Endothelial cell of umbilical vein (primary cell): Measurements from ENCODE around the gene PLS1. TPM values are rescaled to one million over a fixed set of nuclear protein-coding genes. Genes with fewer than 3 reads are reported as not detected.
"Not testable (repeated sequence)": the region's sequence is repeated elsewhere in the genome, so short reads cannot be mapped to it uniquely, and the experiment has no call there.

Experiments used
- BruUV-seq: library from RNA; stranded (reverse); fragments of 400-500 nt; replicated peaks from 2 replicates; lab custom pipeline; 2021; lab: Mats Ljungman, UMichigan
- CTCF ChIA-PET: fragments of 300-600, 350-600 bp; sonication (Branson Sonifier 250); formaldehyde crosslinking; loops from one replicate; lab custom pipeline; 2021; ENCODE audit warnings: antibody characterized with exemption, inconsistent platforms; lab: Charles Lee
- POLR2A ChIA-PET: fragments of 300-600, 350-600 bp; sonication (Branson Sonifier 250); formaldehyde crosslinking; loops from one replicate; lab custom pipeline; 2021; ENCODE audit warnings: antibody characterized with exemption, inconsistent platforms; lab: Charles Lee
- DNase-seq: peaks from one replicate; pipeline ENCODE4 v3.0.0-alpha.2; 2011; ENCODE audit warnings: low read depth, low spot score
- FAIRE-seq: peaks from 2 replicates; lab custom pipeline; 2011; peaks lifted over from hg19 to GRCh38; lab: Jason Lieb, UNC
- H2AFZ ChIP-seq: 2 replicates; pipeline ENCODE4 v1.6.0; 2012; ENCODE audit warnings: low read depth, low read length, control low read depth, inconsistent platforms
- H3K27ac ChIP-seq: 2 replicates; pipeline ENCODE4 v1.5.1; 2011; ENCODE audit warnings: low read depth, mild to moderate bottlenecking, control low read depth, low read length, moderate library complexity; ENCODE audit not compliant: insufficient read depth
- H3K27me3 ChIP-seq, 2 experiments: 2 replicates each; pipeline versions ENCODE4 v1.6.0 to v1.6.1; 2011; ENCODE audit warnings: low read length in 2 of 2, mixed read lengths in 1 of 2; ENCODE audit not compliant: control insufficient read depth in 2 of 2, insufficient read depth in 2 of 2
- H3K36me3 ChIP-seq, 2 experiments: 2 replicates in 1 of 2; 3 replicates in 1 of 2; pipeline ENCODE4 v1.5.1; 2011; ENCODE audit warnings: low read length in 2 of 2, mild to moderate bottlenecking in 1 of 2, moderate library complexity in 1 of 2; ENCODE audit not compliant: control insufficient read depth in 2 of 2, insufficient read depth in 2 of 2; ENCODE audit errors: extremely low read depth in 1 of 2
- H3K4me1 ChIP-seq: 3 replicates; pipeline ENCODE4 v1.5.1; 2011; ENCODE audit warnings: mild to moderate bottlenecking, low read length; ENCODE audit not compliant: control insufficient read depth, insufficient read depth; ENCODE audit errors: extremely low read depth
- H3K4me2 ChIP-seq: 2 replicates; pipeline ENCODE4 v1.6.1; 2011; ENCODE audit warnings: low read length, control low read depth, mixed read lengths; ENCODE audit not compliant: insufficient read depth
- H3K4me3 ChIP-seq, 3 experiments: fragments of 200-600 bp in 1 of 3; sonication (generic), shearing (Covaris generic) in 1 of 3; replicated peaks in 1 of 3; 2 replicates each; pipeline ENCODE4 v1.5.1; 2011 to 2016; ENCODE audit warnings: control low read depth in 3 of 3, low read length in 3 of 3, mild to moderate bottlenecking in 2 of 3, inconsistent platforms in 1 of 3, low read depth in 1 of 3, moderate library complexity in 1 of 3; ENCODE audit not compliant: insufficient read depth in 1 of 3
- H3K79me2 ChIP-seq: 2 replicates; pipeline ENCODE4 v1.6.0; 2012; ENCODE audit warnings: low read length, inconsistent platforms; ENCODE audit not compliant: control insufficient read depth, insufficient read depth
- H3K9ac ChIP-seq: replicated peaks from 2 replicates; pipeline ENCODE3; 2011; ENCODE audit warnings: low read length, control low read depth; ENCODE audit not compliant: insufficient read depth; ENCODE audit errors: extremely low read depth
- H3K9me1 ChIP-seq: replicated peaks from 3 replicates; pipeline ENCODE4 v1.6.0; 2011; ENCODE audit warnings: mild to moderate bottlenecking, low read length; ENCODE audit not compliant: control insufficient read depth, insufficient read depth; ENCODE audit errors: extremely low read depth
- H3K9me3 ChIP-seq: replicated peaks from 2 replicates; pipeline ENCODE4 v1.5.1; 2012; ENCODE audit warnings: low read length, inconsistent platforms; ENCODE audit not compliant: control insufficient read depth, insufficient read depth
- H4K20me1 ChIP-seq: replicated peaks from 2 replicates; pipeline ENCODE3; 2011; ENCODE audit warnings: mild to moderate bottlenecking, low read length; ENCODE audit not compliant: control insufficient read depth, insufficient read depth; ENCODE audit errors: extremely low read depth
- dilution Hi-C: fragments of 300-500 bp; cut with MboI; formaldehyde crosslinking; loops from one replicate; pipeline ENCODE4 v1.15.0; 2019; ENCODE audit warnings: low sequenced_read_pairs; ENCODE audit not compliant: extremely low pct_ligation_motif_present
- intact Hi-C: fragments of 100-400 bp; cut with micrococcal nuclease; formaldehyde crosslinking; loops from one replicate; pipeline ENCODE4 v1.10.0; 2022
- polyA plus RNA-seq, 4 experiments: library from polyadenylated mRNA; depleted of rRNA in 3 of 4; stranded (reverse) in 3 of 4; unstranded in 1 of 4; fragments of >200 nt; gene quantifications; 2 replicates each; pipeline versions ENCODE4 v1.2.1 to v1.2.3, GENCODE V29; 2011 to 2012; ENCODE audit warnings: missing spikeins in 1 of 4
- total RNA-seq: library from RNA; stranded (reverse); gene quantifications from 2 replicates; pipeline ENCODE4 v1.2.3, GENCODE V29; 2021

PLS1 gene
- total and polyA plus RNA-seq, 2 donors (not counting 3 experiments of a cell fraction or from before 2014, with no cell fraction given), result 0.59 to 1.3 TPM

DNA sequence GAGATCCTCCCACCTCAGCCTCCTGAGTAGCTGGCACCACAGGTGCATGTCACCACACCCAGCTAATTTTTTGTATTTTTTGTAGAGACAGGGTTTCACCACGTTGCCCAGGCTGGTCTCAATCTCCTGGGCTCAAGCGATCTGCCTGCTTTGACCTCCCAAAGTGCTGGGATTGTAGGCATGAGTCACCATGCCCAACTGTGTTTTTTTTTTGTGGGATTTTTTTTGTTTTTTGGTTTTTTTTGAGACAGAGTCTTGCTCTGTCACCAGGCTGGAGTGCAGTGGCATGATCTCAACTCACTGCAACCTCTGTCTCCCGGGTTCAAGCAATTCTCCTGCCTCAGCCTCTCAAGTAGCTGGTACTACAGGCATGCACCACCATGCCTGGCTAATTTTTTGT is 26.8 kb upstream of the PLS1 start:
- DNase-seq, H2AFZ ChIP-seq, BruUV-seq, CTCF ChIA-PET, FAIRE-seq, dilution Hi-C loops, H3K4me3 ChIP-seq, H3K9me1 ChIP-seq, H4K20me1 ChIP-seq, H3K4me2 ChIP-seq, POLR2A ChIA-PET, H3K4me1 ChIP-seq, intact Hi-C loops, H3K9ac ChIP-seq, H3K9me3 ChIP-seq, H3K36me3 ChIP-seq, H3K27me3 ChIP-seq, H3K27ac ChIP-seq: not testable (repeated sequence)
- peaks cover 13% of the 10 kb centered on the region for H3K79me2 ChIP-seq

DNA sequence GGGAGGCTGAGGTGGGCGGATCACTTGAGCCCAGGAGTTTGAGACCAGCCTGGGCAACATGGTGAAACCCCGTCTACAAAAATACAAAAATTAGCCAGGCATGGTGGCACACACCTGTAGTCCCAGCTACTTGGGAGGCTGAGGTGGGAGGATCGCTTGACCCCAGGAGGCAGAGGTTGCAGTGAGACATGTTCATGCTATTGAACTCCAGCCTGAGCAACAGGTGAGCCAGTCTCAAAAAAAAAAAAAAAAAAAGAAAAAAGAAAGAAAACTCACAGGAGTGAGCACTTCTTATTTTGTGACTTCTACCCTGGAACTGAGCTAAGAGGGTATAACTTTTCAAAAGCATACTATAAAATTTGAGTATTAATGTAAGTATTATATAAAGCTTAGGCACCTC is 22.0 kb upstream of the PLS1 start:
- POLR2A ChIA-PET, FAIRE-seq: not testable (repeated sequence)

More for the DNA sequence above, 22.0 kb upstream of the PLS1 start:
- Histone ChIP-seq H3K79me2 (peaks cover 50% of the 10 kb centered on the region), H3K4me1 (peaks cover 11% of the 10 kb centered on the region)
- H3K36me3 ChIP-seq, H3K9me3 ChIP-seq, DNase-seq, H3K4me2 ChIP-seq, dilution Hi-C loops, BruUV-seq, H3K27me3 ChIP-seq, intact Hi-C loops, H3K4me3 ChIP-seq, H2AFZ ChIP-seq, H4K20me1 ChIP-seq, H3K9me1 ChIP-seq, H3K9ac ChIP-seq, H3K27ac ChIP-seq: not testable (repeated sequence)
- CTCF ChIA-PET, result interaction anchor here (1.0 kb wide), 1 partner anchor 13 kb away, joined by 3 read pairs; no protein-coding TSS in a partner anchor
